ENCODE results near the gene ITGB3.

DNA sequence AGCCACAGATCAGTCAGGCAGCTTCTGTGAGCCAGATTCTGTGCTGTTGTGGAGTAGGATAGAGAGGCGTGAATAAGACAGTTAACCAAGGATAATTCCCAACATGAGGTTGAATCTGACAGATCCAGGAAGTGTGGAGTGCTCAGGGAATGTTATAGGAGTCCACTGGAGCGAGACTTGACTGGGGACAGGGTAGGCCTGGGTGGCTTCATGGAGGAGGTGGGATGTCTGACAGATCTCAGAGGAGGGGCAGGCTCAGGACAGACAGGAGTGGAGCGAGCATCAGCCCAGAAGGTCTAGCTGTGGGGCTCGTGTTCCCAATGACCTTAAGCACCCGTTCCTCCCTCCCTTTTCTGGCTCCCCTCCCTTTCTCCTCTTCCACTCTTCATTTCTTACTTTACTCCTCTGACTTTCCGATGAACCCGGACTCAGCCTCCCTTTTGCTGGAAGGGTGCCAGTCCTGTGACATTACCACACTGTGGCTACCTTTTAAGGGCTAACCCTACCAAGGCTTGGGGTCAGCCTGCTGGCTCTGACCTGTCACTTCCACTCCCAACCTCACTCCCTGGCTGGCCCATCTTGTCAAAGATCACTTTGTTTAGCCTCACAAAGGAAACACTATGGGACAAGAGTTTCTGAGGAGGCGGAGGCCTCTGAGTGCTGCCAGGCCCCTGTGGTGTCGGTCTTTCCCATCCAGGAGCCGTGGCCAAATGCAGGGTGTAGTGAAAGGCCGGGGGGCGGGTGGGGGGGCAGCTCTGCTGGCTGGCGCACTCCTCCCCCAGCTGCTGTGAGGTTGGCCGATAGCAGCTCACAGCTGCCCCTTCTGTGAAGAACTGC lies 41.6 kb downstream of the ITGB3 start:
- TF ChIP-seq, protein P1, sequence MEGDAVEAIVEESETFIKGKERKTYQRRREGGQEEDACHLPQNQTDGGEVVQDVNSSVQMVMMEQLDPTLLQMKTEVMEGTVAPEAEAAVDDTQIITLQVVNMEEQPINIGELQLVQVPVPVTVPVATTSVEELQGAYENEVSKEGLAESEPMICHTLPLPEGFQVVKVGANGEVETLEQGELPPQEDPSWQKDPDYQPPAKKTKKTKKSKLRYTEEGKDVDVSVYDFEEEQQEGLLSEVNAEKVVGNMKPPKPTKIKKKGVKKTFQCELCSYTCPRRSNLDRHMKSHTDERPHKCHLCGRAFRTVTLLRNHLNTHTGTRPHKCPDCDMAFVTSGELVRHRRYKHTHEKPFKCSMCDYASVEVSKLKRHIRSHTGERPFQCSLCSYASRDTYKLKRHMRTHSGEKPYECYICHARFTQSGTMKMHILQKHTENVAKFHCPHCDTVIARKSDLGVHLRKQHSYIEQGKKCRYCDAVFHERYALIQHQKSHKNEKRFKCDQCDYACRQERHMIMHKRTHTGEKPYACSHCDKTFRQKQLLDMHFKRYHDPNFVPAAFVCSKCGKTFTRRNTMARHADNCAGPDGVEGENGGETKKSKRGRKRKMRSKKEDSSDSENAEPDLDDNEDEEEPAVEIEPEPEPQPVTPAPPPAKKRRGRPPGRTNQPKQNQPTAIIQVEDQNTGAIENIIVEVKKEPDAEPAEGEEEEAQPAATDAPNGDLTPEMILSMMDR (IDR thresholded peaks at IDR 0.05; ENCODE audit: low read depth, low read length, poor library complexity, severe bottlenecking), result no peak
- TF ChIP-seq EZH2phosphoT487 (IDR thresholded peaks at IDR 0.05; ENCODE audit: borderline replicate concordance, low read length), result no peak

Data from DOHH2 (cell line).